Measurements from ENCODE around the gene DZIP1L. TPM values are rescaled to one million over a fixed set of nuclear protein-coding genes. Genes with fewer than 3 reads are reported as not detected.

Gene DZIP1L
- total RNA-seq, 1 experiment from 2014 or later: 11.1 TPM

DNA sequence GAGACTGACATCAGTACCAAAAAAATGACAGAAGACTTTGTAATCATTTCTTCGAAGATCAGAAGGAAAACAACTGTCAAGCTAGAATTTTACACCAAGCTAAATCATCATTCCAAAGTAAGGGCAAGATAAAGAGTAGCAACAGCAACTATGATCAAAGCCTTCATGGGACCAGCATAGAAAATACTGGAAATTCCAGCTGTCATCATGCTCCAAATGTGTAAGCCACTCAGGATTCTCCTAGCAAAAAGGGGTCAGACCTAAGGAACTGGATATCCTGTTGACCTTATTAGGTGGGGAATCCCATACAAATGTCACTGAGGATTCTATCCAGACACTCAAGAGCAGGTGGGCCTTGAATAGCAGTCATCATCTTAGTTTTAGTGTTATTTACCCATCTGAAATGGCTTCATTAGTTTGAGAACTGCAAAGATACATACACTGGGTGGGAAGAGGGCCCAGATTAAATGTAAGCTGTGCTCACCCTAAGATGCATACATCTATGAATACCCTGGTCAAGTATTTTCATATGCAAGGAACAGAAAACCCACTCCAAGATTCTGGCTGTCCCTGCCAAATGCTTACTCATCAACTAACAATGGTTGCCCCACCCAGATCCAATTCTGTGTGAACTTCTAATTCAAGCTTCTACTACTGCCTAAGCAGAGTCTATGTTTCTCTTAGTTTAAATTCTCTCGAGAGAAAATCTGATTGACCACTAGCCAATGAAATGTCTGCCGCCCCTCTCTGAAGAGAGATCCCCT lies 72.0 kb downstream of the DZIP1L start:
- H3K27ac ChIP-seq (ENCODE audit: low read length): no peak overlapping the region
- DNase-seq (ENCODE audit: low read depth, low spot score) (no peak), ATAC-seq (no peak)
- intact Hi-C loops (cut with micrococcal nuclease; ENCODE audit: unreplicated experiment) (no loop called here), in situ Hi-C loops (cut with HindIII; ENCODE audit: low pct_unique_long_range_greater_than_20kb, low sequenced_read_pairs) (no loop called here)
- H3K4me3 ChIP-seq (ENCODE audit: low read depth in 2 of 2, low read length in 2 of 2): no peak overlapping the region
- no peaks in the 10 kb centered on the region for H3K4me1 ChIP-seq (ENCODE audit: control insufficient read depth, insufficient read depth, low read length)
- H3K36me3 ChIP-seq (ENCODE audit: control insufficient read depth, insufficient read depth, low read length): no peaks in the 10 kb centered on the region
- CTCF ChIA-PET: no interaction called here
- TF ChIP-seq TCF7L2 (IDR thresholded peaks at IDR 0.05; ENCODE audit: low read depth, low read length) (no peak), POLR2AphosphoS5 (IDR thresholded peaks at IDR 0.05; ENCODE audit: low read depth, low read length) (no peak), SIN3A (IDR thresholded peaks at IDR 0.05; ENCODE audit: borderline replicate concordance, insufficient read depth, low read depth, low read length) (no peak)
- TF ChIP-seq, protein P1, sequence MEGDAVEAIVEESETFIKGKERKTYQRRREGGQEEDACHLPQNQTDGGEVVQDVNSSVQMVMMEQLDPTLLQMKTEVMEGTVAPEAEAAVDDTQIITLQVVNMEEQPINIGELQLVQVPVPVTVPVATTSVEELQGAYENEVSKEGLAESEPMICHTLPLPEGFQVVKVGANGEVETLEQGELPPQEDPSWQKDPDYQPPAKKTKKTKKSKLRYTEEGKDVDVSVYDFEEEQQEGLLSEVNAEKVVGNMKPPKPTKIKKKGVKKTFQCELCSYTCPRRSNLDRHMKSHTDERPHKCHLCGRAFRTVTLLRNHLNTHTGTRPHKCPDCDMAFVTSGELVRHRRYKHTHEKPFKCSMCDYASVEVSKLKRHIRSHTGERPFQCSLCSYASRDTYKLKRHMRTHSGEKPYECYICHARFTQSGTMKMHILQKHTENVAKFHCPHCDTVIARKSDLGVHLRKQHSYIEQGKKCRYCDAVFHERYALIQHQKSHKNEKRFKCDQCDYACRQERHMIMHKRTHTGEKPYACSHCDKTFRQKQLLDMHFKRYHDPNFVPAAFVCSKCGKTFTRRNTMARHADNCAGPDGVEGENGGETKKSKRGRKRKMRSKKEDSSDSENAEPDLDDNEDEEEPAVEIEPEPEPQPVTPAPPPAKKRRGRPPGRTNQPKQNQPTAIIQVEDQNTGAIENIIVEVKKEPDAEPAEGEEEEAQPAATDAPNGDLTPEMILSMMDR (IDR thresholded peaks at IDR 0.05): no peak
- TF ChIP-seq, protein P2, sequence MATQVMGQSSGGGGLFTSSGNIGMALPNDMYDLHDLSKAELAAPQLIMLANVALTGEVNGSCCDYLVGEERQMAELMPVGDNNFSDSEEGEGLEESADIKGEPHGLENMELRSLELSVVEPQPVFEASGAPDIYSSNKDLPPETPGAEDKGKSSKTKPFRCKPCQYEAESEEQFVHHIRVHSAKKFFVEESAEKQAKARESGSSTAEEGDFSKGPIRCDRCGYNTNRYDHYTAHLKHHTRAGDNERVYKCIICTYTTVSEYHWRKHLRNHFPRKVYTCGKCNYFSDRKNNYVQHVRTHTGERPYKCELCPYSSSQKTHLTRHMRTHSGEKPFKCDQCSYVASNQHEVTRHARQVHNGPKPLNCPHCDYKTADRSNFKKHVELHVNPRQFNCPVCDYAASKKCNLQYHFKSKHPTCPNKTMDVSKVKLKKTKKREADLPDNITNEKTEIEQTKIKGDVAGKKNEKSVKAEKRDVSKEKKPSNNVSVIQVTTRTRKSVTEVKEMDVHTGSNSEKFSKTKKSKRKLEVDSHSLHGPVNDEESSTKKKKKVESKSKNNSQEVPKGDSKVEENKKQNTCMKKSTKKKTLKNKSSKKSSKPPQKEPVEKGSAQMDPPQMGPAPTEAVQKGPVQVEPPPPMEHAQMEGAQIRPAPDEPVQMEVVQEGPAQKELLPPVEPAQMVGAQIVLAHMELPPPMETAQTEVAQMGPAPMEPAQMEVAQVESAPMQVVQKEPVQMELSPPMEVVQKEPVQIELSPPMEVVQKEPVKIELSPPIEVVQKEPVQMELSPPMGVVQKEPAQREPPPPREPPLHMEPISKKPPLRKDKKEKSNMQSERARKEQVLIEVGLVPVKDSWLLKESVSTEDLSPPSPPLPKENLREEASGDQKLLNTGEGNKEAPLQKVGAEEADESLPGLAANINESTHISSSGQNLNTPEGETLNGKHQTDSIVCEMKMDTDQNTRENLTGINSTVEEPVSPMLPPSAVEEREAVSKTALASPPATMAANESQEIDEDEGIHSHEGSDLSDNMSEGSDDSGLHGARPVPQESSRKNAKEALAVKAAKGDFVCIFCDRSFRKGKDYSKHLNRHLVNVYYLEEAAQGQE (IDR thresholded peaks at IDR 0.05; ENCODE audit: insufficient read depth in 1 of 2, low read depth in 2 of 2, low read length in 1 of 2): no peak
- H3K27me3 ChIP-seq (ENCODE audit: control insufficient read depth, insufficient read depth, low read length): peaks cover 5% of the 10 kb centered on the region
- no peaks in the 10 kb centered on the region for H3K9me3 ChIP-seq (ENCODE audit: control insufficient read depth, insufficient read depth, low read depth, low read length)
- POLR2A ChIA-PET: no interaction called here
- BruUV-seq (replicated peaks): no TSS peak

DNA sequence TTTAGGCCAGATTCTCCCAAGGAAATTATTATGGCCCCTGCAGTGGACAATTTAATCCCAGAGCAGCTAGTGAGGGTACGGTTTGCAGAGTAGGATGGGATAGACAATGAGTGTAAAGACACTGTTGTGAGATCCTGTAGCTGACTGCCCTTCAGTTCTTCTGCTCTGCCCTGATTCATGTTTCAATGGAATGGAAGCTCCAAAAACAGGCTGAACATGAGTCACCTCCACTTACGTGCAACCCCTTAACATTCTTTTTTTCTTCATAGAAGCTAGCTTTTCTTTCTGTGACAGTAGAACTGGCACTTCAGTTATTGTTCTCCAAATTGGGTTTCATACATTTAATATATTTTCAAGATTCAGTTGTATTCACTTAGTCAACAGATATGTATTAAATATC lies 73.4 kb downstream of the DZIP1L start:
- ChIA-PET POLR2A (no interaction called here), CTCF (no interaction called here)
- no TSS peak for BruUV-seq (replicated peaks)
- H3K27me3 ChIP-seq (ENCODE audit: control insufficient read depth, insufficient read depth, low read length): peaks cover 5% of the 10 kb centered on the region
- DNase-seq (ENCODE audit: low read depth, low spot score) (no peak), ATAC-seq (no peak)
- intact Hi-C loops (cut with micrococcal nuclease; ENCODE audit: unreplicated experiment) (no loop called here), in situ Hi-C loops (cut with HindIII; ENCODE audit: low pct_unique_long_range_greater_than_20kb, low sequenced_read_pairs) (no loop called here)
- no peaks in the 10 kb centered on the region for H3K4me1 ChIP-seq (ENCODE audit: control insufficient read depth, insufficient read depth, low read length)
- no peaks in the 10 kb centered on the region for H3K9me3 ChIP-seq (ENCODE audit: control insufficient read depth, insufficient read depth, low read depth, low read length)
- no peak overlapping the region for H3K4me3 ChIP-seq (ENCODE audit: low read depth in 2 of 2, low read length in 2 of 2)
- H3K36me3 ChIP-seq (ENCODE audit: control insufficient read depth, insufficient read depth, low read length): no peaks in the 10 kb centered on the region
- H3K27ac ChIP-seq (ENCODE audit: low read length): no peak overlapping the region
- TF ChIP-seq, protein P2 (IDR thresholded peaks at IDR 0.05; ENCODE audit: insufficient read depth in 1 of 2, low read depth in 2 of 2, low read length in 1 of 2): no peak
- TF ChIP-seq SIN3A (IDR thresholded peaks at IDR 0.05; ENCODE audit: borderline replicate concordance, insufficient read depth, low read depth, low read length) (no peak), POLR2AphosphoS5 (IDR thresholded peaks at IDR 0.05; ENCODE audit: low read depth, low read length) (no peak), TCF7L2 (IDR thresholded peaks at IDR 0.05; ENCODE audit: low read depth, low read length) (no peak)
- TF ChIP-seq, protein P1 (IDR thresholded peaks at IDR 0.05): no peak

Data from Panc1 (cell line).